CD4-positive, alpha-beta T cell treated with Interleukin-15 for 4 hours (primary cell): ENCODE measurements around the gene C6orf132.

Experiments used
- DNase-seq: peaks from one replicate; pipeline ENCODE4 v3.0.0-alpha.2; 2020; ENCODE audit warnings: low spot score

C6orf132 gene

DNA sequence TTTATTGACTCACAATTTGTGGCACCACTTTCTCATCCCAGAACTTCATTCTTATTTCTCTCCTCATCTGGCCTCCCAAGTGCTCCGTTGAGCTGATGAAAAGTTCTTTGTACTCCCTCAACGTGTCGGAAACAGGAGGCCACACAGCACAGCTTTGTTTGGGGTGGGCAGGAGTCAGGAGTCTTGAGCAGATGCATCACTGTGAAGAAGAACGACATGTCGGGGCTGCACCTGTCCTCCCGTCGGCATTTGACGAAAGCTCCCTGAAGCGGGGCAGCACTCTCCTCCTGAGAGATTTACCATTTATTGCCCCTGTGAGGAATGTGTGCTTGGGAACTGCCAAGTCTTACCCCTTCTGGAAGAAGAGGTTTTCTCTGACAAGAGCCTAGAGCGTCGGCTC is 64.0 kb downstream of the C6orf132 start:
- DNase-seq: no peak

DNA sequence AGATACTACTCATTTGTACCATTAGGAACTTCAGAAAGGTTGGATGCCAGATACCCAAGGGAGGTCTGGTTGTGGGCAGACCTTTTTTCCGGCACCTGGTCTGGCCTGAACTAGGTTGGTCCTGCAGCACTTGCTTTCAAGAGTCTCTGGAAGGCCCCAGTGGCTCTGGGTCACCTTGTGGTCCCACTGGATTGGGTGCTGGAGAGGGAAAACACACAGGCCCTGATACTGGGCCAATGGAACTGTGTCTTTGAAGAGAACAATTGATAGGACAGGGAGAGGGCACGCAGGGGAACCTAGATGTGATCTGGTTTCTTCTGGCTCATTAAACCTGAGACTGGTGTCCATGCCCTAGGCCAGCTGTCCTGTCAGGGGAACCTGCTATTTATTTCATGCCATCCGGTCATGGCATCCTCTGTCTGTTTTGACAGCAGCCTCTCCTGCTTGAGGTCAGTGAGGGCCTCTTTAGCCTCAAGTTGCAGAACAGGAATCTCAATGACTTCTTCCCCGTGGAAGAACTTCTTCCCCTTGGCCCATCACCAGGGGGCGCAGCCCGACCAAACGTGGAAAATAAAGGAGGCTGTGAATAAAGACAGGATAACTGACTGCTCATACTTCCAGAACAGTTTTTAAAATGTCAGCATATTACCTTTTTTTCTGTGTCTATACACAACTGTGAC is 67.1 kb downstream of the C6orf132 start:
- peak; percentile 46 for DNase-seq

DNA sequence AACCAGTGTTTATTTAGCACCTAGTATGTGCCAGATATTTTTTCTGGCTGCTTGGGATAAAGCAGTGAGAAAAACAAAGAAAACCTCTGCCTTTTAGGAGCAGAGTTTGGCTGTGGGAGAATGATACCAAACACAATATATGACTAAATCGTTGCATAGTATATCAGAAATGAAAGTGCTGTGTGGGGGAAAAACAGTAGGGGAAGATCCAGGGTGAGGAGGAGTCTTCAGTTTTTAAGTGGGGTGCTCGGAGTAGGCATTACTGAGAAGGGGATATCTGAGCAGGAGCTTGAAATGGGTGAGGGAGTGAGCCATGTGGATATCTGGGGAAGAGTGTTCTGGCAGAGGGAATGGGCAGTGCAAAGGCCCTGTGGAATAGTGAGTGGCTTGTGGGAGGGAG is 69.1 kb downstream of the C6orf132 start:
- no peak for DNase-seq

DNA sequence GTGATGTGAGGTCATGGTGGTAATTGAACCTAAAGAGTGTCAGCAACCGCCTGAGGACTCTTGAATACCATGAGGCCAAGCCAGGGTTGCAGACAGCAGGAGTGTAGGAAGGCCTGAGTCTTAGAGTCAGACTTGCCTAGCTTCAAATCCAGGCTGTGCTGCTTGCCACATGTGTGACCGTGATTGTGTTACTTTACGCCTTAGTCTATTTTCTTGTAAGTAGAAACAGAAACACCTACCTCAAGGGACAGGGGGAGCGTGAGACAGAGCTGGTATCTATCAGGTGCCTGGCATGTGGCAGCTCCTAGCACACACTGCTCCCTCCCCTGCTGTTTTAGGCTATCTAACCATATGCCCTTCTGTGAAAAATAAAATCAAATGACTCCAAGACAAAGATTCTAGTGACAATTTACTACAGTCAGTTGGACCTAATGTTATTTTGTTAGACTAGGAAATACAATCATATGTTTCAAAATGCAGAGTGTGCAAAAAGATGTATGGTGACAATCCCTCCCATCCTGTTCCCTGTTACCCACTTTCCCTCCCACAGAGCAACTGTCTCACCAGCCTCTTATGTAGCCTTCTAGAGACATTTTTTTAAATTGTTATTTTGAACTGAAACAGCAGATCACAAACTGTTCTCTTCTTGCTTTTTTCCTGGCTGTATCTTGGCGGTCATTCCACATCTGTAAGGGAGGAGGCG is 70.4 kb downstream of the C6orf132 start:
- no peak for DNase-seq

DNA sequence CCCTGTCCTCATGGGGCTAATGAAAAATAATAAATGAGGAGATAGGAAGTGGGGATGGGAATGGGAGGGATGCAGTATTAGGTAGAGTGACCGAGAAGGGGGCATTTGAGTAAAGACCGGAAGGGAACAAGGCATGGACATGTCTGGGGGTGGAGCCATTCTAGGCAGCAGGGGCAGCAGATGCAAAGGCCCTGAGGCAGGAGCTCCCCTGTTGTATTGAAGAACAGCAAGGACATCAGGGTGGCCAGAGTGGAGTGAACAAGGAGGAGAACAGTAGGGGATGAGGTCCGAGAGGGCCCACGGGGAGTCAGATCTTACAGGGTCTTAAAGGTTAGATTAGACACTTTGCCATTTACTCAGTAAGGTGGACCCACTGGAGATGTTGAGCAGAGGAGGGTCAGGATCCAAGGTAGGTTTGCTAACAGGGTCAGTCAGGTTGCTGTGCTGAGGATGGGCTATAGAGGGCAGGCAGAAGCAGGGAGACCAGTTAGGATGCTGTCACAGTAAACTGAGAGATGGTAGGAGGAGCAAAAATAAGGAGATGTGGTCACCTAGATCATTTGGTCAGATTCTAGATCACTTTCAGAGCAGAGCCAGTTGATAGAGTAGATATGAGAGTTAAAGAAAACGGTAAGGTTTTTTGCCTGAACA is 73.4 kb downstream of the C6orf132 start:
- DNase-seq: no peak

- DNase-seq: no peak
Measured at GRCh38 chr6:42068173-42068572, 74.2 kb downstream of the C6orf132 start.

DNA sequence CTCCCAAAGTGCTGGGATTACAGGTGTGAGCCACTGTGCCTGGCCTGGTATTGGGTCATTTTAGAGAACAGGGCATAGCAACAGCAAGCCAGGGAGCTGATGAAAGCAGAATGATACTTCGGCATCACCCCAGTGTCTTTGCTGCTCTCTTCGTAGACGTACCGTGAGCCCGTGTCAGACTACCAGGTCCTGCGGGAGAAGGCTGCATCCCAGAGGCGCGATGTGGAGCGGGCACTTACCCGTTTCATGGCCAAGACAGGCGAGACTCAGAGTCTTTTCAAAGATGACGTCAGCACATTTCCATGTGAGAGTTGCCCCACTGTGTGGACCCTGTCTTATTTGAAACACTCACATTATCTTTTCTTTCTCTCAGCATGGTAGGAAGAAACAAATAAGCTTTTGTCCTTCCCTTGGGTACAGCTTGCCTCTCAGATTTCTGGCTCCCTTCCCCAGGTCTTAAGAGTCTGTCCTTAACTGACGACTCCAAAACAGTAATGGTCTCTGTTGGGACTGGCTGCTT is 76.2 kb downstream of the C6orf132 start:
- DNase-seq: no peak

DNA sequence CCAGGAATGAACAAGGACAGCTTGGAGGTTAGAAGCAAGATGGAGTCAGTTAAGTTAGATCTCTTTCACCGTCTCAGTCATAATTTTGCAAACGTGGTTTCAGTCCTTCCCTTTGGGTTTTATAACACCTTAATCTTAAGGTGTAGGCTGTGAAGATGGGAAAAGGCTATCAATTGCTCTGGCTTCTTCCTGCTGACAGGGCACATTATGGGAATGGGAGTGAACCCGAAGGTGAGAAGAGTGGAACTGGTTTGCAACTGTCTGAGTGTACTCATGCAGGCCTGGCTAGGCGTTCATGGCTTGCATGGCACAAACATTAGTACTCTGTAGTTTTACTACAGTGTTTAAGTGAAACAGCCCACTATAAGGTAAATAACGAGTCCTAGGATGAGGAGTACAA is 82.7 kb downstream of the C6orf132 start:
- DNase-seq: no peak

GRCh38 chr6:42053601-42054000 is 88.8 kb downstream of the C6orf132 start:
- no peak for DNase-seq

DNA sequence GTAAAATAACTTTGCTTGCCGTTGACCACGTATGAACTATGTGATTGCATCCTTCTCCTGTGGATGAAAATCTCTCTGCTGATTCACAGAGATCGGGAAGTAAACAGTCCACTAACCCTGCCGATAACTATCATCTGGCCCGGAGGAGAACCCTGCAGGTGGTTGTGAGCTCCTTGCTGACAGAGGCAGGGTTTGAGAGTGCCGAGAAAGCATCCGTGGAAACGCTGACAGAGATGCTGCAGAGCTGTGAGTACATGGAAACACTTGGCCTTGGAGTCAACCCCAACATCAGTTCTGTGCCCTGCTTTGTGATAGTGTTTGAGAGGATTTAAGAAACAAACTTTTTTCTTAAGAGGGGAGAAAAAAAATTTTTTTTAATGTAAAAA is 91.2 kb downstream of the C6orf132 start:
- no peak for DNase-seq
